GM12878 (cell line): ENCODE data around the gene ACACB. TPM values are rescaled to one million over a fixed set of nuclear protein-coding genes. Genes with fewer than 3 reads are reported as not detected.

ENCODE experiments used
- ATAC-seq: fragments of 200-7000 bp; cut with Tn5 transposase; 3 replicates; pipeline ENCODE4 v1.9.1; 2020; ENCODE audit warnings: mild to moderate bottlenecking, moderate library complexity
- BruUV-seq: library from RNA; stranded (reverse); fragments of 400-500 nt; replicated peaks from 2 replicates; lab custom pipeline; 2021; lab: Mats Ljungman, UMichigan
- CTCF ChIA-PET: fragments of 300-600 bp; sonication (Branson Sonifier 250); formaldehyde crosslinking; extraction: SDS; loops from one replicate; lab custom pipeline; 2021; ENCODE audit warnings: inconsistent platforms; lab: Yijun Ruan, JAX
- POLR2A ChIA-PET: fragments of 350-600 bp; formaldehyde crosslinking; extraction: SDS; loops from one replicate; lab custom pipeline; 2021; ENCODE audit warnings: inconsistent platforms; lab: Charles Lee
- RAD21 ChIA-PET: fragments of 300-600 bp; sonication (Branson Sonifier 250); formaldehyde crosslinking; loops from one replicate; lab custom pipeline; 2023; ENCODE audit warnings: antibody characterized with exemption; ENCODE audit not compliant: unreplicated experiment; lab: Charles Lee
- SMC1A ChIA-PET: fragments of 300-600 bp; sonication (Branson Sonifier 250); formaldehyde crosslinking; loops from one replicate; lab custom pipeline; 2023; ENCODE audit not compliant: unreplicated experiment, uncharacterized antibody; lab: Charles Lee
- DNase-seq: peaks from one replicate; pipeline ENCODE4 v3.0.0-alpha.2; 2011; ENCODE audit warnings: low read depth, low spot score
- FAIRE-seq: peaks from 3 replicates; lab custom pipeline; 2011; peaks lifted over from hg19 to GRCh38; lab: Jason Lieb, UNC
- H2AFZ ChIP-seq: 2 replicates; pipeline ENCODE4 v1.6.0; 2011; ENCODE audit warnings: low read depth, low read length, control low read depth; ENCODE audit not compliant: control insufficient read depth
- H3K27ac ChIP-seq: 2 replicates; pipeline ENCODE4 v1.5.1; 2011; ENCODE audit warnings: control low read depth; ENCODE audit not compliant: control insufficient read depth, insufficient read depth
- H3K27me3 ChIP-seq, 2 experiments: replicated peaks in 1 of 2; 2 replicates each; pipeline versions ENCODE4 v1.6.0 to v1.6.1; 2011; ENCODE audit warnings: low read length in 1 of 2; ENCODE audit not compliant: control insufficient read depth in 2 of 2, insufficient read depth in 2 of 2
- H3K36me3 ChIP-seq, 2 experiments: 2 replicates each; pipeline ENCODE4 v1.5.1; 2011; ENCODE audit warnings: low read length in 1 of 2; ENCODE audit not compliant: control insufficient read depth in 2 of 2, insufficient read depth in 2 of 2
- H3K4me1 ChIP-seq: 2 replicates; pipeline ENCODE4 v1.6.1; 2011; ENCODE audit warnings: mild to moderate bottlenecking, low read length, moderate library complexity, mixed read lengths; ENCODE audit not compliant: control insufficient read depth, insufficient read depth
- H3K4me2 ChIP-seq: 2 replicates; pipeline ENCODE4 v1.6.0; 2011; ENCODE audit warnings: control low read depth; ENCODE audit not compliant: control insufficient read depth, insufficient read depth
- H3K4me3 ChIP-seq: fragments of 200-600 bp; sonication (generic); 2 replicates; pipeline ENCODE4 v1.5.1; 2016
- H3K79me2 ChIP-seq: 2 replicates; pipeline ENCODE4 v1.6.0; 2011; ENCODE audit warnings: low read length; ENCODE audit not compliant: control insufficient read depth, insufficient read depth
- H3K9ac ChIP-seq: 2 replicates; pipeline ENCODE4 v1.8.0; 2011; ENCODE audit warnings: low read length, control low read depth, mixed read lengths; ENCODE audit not compliant: control insufficient read depth, insufficient read depth
- H3K9me3 ChIP-seq: replicated peaks from 3 replicates; pipeline ENCODE4 v1.5.1; 2011; ENCODE audit warnings: mild to moderate bottlenecking, low read length; ENCODE audit not compliant: control insufficient read depth, insufficient read depth
- H4K20me1 ChIP-seq: 2 replicates; pipeline ENCODE4 v1.6.0; 2011; ENCODE audit not compliant: control insufficient read depth, insufficient read depth
- EZH2 ChIP-seq: IDR thresholded peaks from 2 replicates; pipeline ENCODE4 v1.6.1; 2012; ENCODE audit warnings: low read depth, mild to moderate bottlenecking, control low read depth, inconsistent platforms, low read length, borderline replicate concordance; ENCODE audit not compliant: control insufficient read depth
- GABPA ChIP-seq: IDR thresholded peaks from 2 replicates; pipeline ENCODE4 v1.6.1; 2014; ENCODE audit warnings: antibody characterized with exemption, low read depth, mild to moderate bottlenecking, inconsistent platforms
- HCFC1 ChIP-seq: fragments of 150-350 bp; IDR thresholded peaks from 2 replicates; pipeline ENCODE4 v1.6.1; 2014; ENCODE audit warnings: low read length
- IRF3 ChIP-seq: fragments of 450-650 bp; IDR thresholded peaks from 2 replicates; pipeline ENCODE4 v1.6.1; 2014; ENCODE audit warnings: mild to moderate bottlenecking
- NFIC ChIP-seq: IDR thresholded peaks from 2 replicates; pipeline ENCODE4 v1.6.1; 2012; ENCODE audit warnings: low read depth, mild to moderate bottlenecking, inconsistent platforms, low read length, moderate library complexity
- SMC3 ChIP-seq: IDR thresholded peaks from 2 replicates; pipeline ENCODE4 v1.6.1; 2011; ENCODE audit warnings: low read length, improper control_type of control experiment, borderline replicate concordance
- ZNF24 ChIP-seq: fragments of 450-650 bp; IDR thresholded peaks from 2 replicates; pipeline ENCODE4 v1.6.1; 2017; ENCODE audit warnings: antibody characterized with exemption, mild to moderate bottlenecking
- ZZZ3 ChIP-seq: IDR thresholded peaks from 2 replicates; pipeline ENCODE4 v1.6.1; 2011; ENCODE audit warnings: low read depth; ENCODE audit not compliant: control insufficient read depth, insufficient read length
- WGBS: methylation state at CpG from one replicate; pipeline ENCODE4 v1.1.6; 2016; ENCODE audit warnings: low lambda C conversion rate; ENCODE audit not compliant: insufficient replicate concordance, insufficient coverage; ENCODE audit errors: missing lambda C conversion rate; 5-methylcytosine and 5-hydroxymethylcytosine counted together
- in situ Hi-C: fragments of 300-500 bp; cut with MboI; formaldehyde crosslinking; loops from 9 replicates; pipeline ENCODE4 v1.14.3; 2018; ENCODE audit warnings: mixed read lengths
- intact Hi-C: fragments of 100-400 bp; cut with micrococcal nuclease; formaldehyde crosslinking; loops from one replicate; pipeline ENCODE4 v1.14.2; 2022; ENCODE audit not compliant: unreplicated experiment
- polyA plus RNA-seq, 11 experiments: library from polyadenylated mRNA; depleted of rRNA in 4 of 11; unstranded in 6 of 11; stranded (reverse) in 5 of 11; fragments of >200 nt; fragmentation: Nextera tagmentation in 4 of 11; fragmentation: Illumina TruSeq in 1 of 11; extraction: Ambion mirVana in 4 of 11; extraction: Trizol in 1 of 11; gene quantifications; 1 replicate in 1 of 11; 2 replicates in 10 of 11; pipeline versions ENCODE4 v1.2.1 to v1.2.3, GENCODE V29; 2011 to 2016; ENCODE audit warnings: inconsistent platforms in 2 of 11, missing spikeins in 2 of 11, low read depth in 1 of 11
- total RNA-seq, 4 experiments: library from RNA; depleted of rRNA in 3 of 4; stranded (reverse); fragments of >200 nt in 3 of 4; fragmentation: Illumina TruSeq in 1 of 4; extraction: Trizol in 1 of 4; gene quantifications; 2 replicates each; pipeline versions ENCODE4 v1.2.1 to v1.2.3, GENCODE V29; 2013 to 2021

ACACB gene
- total and polyA plus RNA-seq, 10 of the 15 experiments (the other 5 are each of a cell fraction or from before 2014, with no cell fraction given) = 0.05 to 1.9 (median 0.38) TPM; not detected in 2

GRCh38 chr12:109268896-109269295 lies 152.5 kb downstream of the ACACB start:
- FAIRE-seq (no peak), DNase-seq (no peak), ATAC-seq (no peak)
- Histone ChIP-seq H3K27me3 (no peaks in the 10 kb centered on the region; a peak in 1 of 4 replicates), H2AFZ (no peak overlapping the region), H3K4me2 (no peak overlapping the region), H4K20me1 (no peaks in the 10 kb centered on the region), H3K4me1 (no peaks in the 10 kb centered on the region), H3K27ac (no peak overlapping the region), H3K36me3 (no peaks in the 10 kb centered on the region; a peak in 1 of 4 replicates), H3K79me2 (no peaks in the 10 kb centered on the region), H3K9me3 (no peaks in the 10 kb centered on the region), H3K9ac (no peak overlapping the region), H3K4me3 (no peak overlapping the region)
- no peak for TF ChIP-seq NFIC
- TF ChIP-seq ZNF24 = no peak
- TF ChIP-seq HCFC1 = no peak
- no peak for TF ChIP-seq IRF3
- no peak for TF ChIP-seq EZH2
- TF ChIP-seq GABPA = no peak
- TF ChIP-seq ZZZ3 = no peak
- TF ChIP-seq SMC3 = no peak
- 28% methylated on average over 4 of the region's 4 CpGs for WGBS
- ChIA-PET POLR2A (no interaction called here), CTCF (no interaction called here), SMC1A (interaction anchor here (0.7 kb wide), 1 partner anchor 120 kb away, joined by 4 read pairs; no protein-coding TSS in a partner anchor), RAD21 (no interaction called here)
- intact Hi-C loops (no loop called here), in situ Hi-C loops (loop anchor here (5.0 kb wide), 1 partner anchor 118 kb away; no protein-coding TSS in a partner anchor)
- no TSS peak for BruUV-seq
